HG02798 (cell line): Measurements from ENCODE around the gene LRIT2.
A peak's percentile ranks its signal among the peaks of the same experiment; 100 is the strongest.

Experiments
- ATAC-seq: cut with Tn5 transposase; IDR thresholded peaks from one replicate; pipeline ENCODE4 v1.9.1; 2021; ENCODE audit warnings: mild to moderate bottlenecking; ENCODE audit not compliant: unreplicated experiment, poor library complexity

The LRIT2 gene

GRCh38 chr10:84212014-84212413 is 13.3 kb downstream of the LRIT2 start:
- no peak for ATAC-seq

GRCh38 chr10:84211566-84211965 is 13.8 kb downstream of the LRIT2 start:
- no peak for ATAC-seq

- no peak for ATAC-seq
Observed at GRCh38 chr10:84208023-84208422, 17.3 kb downstream of the LRIT2 start.

- ATAC-seq = no peak
Observed at GRCh38 chr10:84205853-84206525, 19.4 kb downstream of the LRIT2 start.

GRCh38 chr10:84205049-84205852 is 20.1 kb downstream of the LRIT2 start:
- peak; percentile 84 for ATAC-seq

DNA sequence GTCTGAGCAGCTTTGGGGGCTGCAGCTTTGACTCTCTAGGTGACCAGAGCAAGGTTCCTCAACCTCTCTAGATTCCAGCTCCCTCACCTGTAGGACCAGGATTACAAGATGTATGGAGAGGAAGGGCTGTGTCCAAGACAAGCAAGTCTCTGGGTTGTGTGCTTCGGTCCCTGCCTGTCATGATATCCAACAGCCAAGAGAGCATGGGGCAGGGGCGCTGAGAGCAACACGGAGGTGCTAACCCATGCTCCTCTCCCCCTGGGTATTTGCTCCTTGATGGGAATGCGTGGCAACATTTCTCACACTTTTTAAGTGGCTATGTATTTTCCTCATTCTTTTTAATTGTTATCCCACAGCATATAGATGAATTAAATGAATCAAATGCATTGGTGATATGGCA is 20.7 kb downstream of the LRIT2 start:
- ATAC-seq = no peak

GRCh38 chr10:84204122-84204521 is 21.2 kb downstream of the LRIT2 start:
- ATAC-seq = peak; percentile 67

- ATAC-seq = no peak
Observed at GRCh38 chr10:84202349-84202748, 23.0 kb downstream of the LRIT2 start.

DNA sequence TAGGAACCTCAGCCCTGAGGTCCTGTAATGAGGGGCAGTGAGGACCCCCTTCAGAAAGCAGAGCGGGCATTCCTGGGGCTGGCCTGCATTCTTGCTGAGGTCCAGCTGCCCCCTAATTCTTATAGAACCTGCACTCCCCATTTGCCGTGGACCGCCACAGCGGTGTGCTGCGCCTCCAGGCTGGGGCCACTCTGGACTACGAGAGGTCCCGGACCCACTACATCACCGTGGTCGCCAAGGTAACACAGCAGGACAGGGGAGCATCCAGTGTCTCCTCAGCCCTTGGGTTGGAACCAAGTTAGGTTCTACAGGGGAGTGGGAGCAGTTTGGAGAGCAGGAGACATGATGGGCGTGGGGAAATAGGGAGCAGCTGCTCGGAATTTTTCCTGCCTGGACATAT is 23.7 kb downstream of the LRIT2 start:
- ATAC-seq = no peak

- ATAC-seq = no peak
Observed at GRCh38 chr10:84201244-84201606, 24.1 kb downstream of the LRIT2 start.

DNA sequence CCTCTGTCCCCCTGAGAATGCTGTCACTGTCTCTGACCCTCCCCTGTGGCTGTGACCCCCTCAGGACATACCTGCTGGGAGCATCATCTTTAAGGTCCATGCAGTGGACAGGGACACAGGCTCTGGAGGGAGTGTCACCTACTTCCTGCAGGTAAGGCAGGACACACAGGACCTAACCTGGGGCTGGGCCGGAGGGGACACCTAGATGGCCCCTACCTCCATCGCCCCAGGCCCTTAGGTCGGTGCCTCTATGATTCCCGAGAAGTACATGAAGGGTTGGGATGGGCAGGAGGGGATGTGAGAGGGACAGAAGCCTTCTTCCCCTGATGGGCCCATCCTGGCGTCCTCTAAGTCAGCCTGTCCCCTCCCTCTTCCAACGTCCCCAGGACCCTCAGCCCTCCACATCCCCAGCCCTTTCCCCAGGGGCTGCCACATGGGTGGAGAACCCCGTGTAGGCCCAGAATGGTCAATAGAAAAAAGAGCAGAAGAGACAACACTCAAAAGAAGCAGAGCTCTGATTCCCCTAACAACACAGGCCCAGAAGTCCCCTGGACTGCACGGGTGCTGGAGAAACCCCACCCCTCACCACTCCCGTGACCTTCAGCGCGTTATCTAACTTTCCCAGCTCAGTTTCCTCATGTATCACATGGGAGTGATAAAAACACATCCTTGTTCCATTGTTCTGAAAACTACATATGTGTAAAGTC is 24.7 kb downstream of the LRIT2 start:
- ATAC-seq = no peak

DNA sequence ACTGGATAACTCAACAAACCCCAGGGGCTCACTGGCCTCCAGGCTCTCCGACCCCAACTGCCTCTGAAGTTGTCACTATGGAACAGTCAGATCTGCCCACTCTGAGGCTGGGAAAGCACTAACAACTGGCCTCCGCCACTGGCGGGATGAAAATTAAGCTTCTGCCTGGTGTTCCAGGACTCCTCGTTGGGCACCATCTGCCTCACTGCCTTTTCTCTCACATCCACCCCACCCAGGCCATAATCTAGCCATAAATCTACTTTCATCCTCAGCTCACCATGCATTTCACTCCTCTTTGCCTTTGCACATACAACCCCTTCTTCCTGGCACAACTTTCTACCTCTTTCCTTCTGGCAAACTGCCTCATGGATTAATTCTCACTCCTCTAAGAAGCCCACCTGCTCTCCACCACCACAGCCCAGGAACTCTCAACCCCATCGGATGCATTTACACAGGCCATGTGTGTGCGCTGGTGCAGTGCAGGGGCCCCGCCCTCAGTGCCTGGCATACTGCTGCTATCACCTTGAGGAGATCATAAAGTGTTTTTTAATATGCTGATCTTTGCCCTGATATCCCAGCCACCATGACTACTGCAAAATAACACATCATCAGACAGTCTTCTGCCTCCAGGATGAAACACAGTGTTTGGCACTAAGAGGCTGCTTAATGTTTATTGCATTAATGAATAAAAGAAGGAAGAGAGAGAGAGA is 27.0 kb downstream of the LRIT2 start:
- no peak for ATAC-seq

DNA sequence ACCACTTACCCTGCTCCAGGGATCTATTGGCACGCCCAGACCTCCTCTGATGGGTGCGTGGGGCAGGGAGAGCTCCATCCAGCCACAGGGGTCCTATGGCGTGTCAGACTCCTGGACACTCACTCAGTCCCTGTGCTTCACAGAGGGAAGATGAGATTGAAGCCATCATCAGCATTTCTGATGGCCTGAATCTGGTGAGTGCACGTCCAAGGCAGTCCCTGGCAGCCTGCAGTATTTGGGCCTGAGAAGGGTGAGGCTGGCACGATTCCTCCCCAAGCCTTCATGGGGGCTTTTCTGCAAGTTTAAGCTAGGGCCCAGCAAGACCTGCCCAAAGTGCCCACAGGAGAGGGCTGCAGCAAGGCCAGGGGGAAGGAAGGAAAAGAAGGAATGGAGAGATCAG is 27.7 kb downstream of the LRIT2 start:
- ATAC-seq = no peak

DNA sequence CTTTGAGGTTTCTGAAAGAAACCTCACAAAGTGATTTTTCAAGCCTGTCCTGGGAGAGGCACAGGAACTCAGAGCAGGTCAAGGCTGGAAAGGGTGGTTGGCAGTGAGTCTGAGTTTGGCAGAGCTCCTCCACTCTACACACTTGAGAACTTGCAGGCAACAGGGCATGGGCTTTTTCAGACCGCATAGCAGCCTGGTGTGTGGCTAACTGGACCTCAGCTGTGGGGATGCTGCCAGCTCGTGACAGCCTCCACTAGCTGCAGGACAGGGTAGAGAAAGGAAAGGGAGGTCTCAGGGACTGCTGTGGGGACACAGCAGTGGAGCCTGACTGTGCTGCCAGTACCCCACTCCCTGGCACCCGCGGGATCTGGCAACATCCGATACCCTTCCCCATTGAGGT is 28.4 kb downstream of the LRIT2 start:
- no peak for ATAC-seq

- no peak for ATAC-seq
Observed at GRCh38 chr10:84196083-84196482, 29.3 kb downstream of the LRIT2 start.

- peak; percentile 1 for ATAC-seq
Observed at GRCh38 chr10:84195044-84195830, 30.1 kb downstream of the LRIT2 start.

DNA sequence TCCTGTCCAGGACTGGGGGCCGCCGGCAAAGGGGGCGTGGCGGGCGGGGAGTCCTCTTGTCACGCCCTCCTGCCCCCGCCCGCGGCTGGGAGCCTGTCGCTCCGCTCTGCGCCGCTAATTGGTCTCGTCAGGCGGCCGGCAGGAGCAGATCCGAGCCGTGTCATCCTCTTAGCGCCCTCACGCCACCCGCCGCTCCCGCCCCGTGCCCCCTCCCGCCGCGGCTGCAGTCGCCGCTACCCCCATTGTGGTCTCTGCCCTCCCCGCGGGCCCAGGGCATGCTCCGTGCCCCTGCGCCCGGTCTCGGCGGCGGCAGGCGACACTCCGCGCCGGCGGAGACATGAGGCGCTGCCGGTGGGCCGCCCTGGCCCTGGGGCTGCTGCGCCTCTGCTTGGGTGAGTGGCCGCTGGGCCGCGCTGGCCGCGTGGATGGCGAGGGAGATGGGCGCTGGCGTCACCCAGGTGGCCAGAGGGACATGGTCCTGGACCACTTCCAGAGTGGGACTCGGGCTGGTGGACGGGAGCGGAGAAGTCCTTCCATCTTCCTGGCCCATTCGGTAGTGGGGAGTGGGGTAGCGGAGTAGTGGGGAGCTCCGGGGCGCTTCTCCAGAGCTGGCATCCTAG is 30.8 kb downstream of the LRIT2 start, which contains the start of gene CDHR1:
Gene CDHR1, plus strand, starts transcription at position 114 of the 620 bp plus-strand sequence. Its CDS starts 224 bp downstream, at position 338.
- peak; percentile 87 for ATAC-seq

DNA sequence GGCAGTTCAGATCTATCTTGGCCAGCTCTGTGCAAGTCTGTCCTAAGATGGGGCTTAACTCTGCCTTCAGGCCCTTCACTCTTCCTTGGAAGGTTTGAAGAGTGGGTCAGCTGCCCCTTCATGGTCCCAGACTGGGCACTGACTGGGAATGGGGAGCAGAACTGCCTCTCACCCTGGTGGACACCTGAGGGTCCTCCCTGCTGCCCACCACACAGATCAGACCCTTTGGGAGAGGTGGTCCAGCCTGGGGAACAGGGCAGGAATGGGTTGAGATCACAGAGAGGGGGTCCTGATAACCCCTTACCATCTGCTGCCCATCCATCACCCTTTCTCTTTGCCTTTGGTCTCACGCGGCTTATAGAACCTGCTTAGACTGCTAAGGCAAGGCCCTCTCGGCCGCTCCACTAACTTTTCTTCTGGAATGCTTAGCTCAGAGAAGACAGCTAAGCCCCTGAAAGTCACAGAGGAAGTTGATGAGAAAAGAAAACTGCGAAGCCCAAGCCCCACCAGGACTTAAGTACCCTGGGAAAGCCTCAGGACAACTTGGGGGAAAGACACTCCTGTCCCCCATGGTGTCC is 31.4 kb downstream of the LRIT2 start:
- no peak for ATAC-seq

DNA sequence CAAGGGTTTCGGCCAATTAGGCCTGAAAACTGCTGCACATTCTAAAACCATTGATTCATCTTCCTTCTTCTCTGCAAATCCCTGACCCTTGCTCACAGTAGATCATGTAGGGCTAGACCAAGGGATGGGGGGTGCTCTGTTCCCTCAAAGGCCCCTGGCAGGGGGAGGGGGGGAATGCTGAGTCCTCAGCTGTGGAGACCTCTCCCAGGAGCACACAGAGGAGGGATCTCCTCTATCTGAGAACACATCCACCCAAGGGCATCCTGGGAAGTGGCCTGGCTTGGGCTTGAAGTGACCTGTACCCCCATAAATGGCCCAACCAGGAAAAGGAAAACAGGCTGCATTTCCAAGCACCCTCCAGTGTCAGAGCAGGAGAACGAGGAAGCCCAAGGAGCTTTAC is 32.0 kb downstream of the LRIT2 start:
- no peak for ATAC-seq
